Airway epithelial cell (primary cell): ENCODE results near the gene TMEM92. TPM values are rescaled to one million over a fixed set of nuclear protein-coding genes. Genes with fewer than 3 reads are reported as not detected.

Source experiments
- total RNA-seq: library from RNA; depleted of rRNA; stranded (reverse); fragments of >200 nt; gene quantifications from 2 replicates; pipeline ENCODE4 v1.2.3, GENCODE V29; 2015

The TMEM92 gene
- 5.6 and 7.5 TPM in 2 replicates for total RNA-seq

GRCh38 chr17:50274142-50274896, at the start of gene TMEM92:
TMEM92 (plus strand) TSS chr17:50274466; CDS start chr17:50274502, 36 bp downstream.

Other genes with a start within 250 kb of the TMEM92 start
- gene ITGA3, start 218.4 kb upstream of the TMEM92 start, total RNA-seq, result 408 and 697 TPM in 2 replicates
- 11.5 and 14.7 TPM in 2 replicates for gene PDK2, start 179.1 kb upstream of the TMEM92 start, total RNA-seq
- 0.21 TPM in 1 of 2 replicates, not detected in the other for gene SAMD14, start 144.3 kb upstream of the TMEM92 start, total RNA-seq
- gene PPP1R9B, start 123.8 kb upstream of the TMEM92 start, total RNA-seq, result 27.6 and 36.3 TPM in 2 replicates
- gene SGCA, start 108.5 kb upstream of the TMEM92 start, total RNA-seq, result 0.21 TPM in 1 of 2 replicates, not detected in the other
- 109 and 112 TPM in 2 replicates for gene COL1A1, start 72.8 kb upstream of the TMEM92 start, total RNA-seq
- 43.9 and 59.2 TPM in 2 replicates for gene XYLT2, start 71.7 kb downstream of the TMEM92 start, total RNA-seq
- 90.5 and 97.3 TPM in 2 replicates for gene MRPL27, start 98.7 kb downstream of the TMEM92 start, total RNA-seq
- 4.9 and 5.6 TPM in 2 replicates for gene EME1, start 98.8 kb downstream of the TMEM92 start, total RNA-seq
- gene LRRC59, start 123.1 kb downstream of the TMEM92 start, total RNA-seq, result 161 and 163 TPM in 2 replicates
- gene ACSF2, start 151.8 kb downstream of the TMEM92 start, total RNA-seq, result 23.7 and 46.3 TPM in 2 replicates
- gene CHAD, start 194.4 kb downstream of the TMEM92 start, total RNA-seq, result not detected in 2 replicates
- 12.8 and 15.0 TPM in 2 replicates for gene RSAD1, start 204.4 kb downstream of the TMEM92 start, total RNA-seq
- 0.60 TPM in 1 of 2 replicates, not detected in the other for gene MYCBPAP, start 234.0 kb downstream of the TMEM92 start, total RNA-seq